Measurements from ENCODE around the gene MMS19.
A peak's percentile ranks its signal among the peaks of the same experiment; 100 is the strongest.
"Not testable (repeated sequence)": the region's sequence is repeated elsewhere in the genome, so short reads cannot be mapped to it uniquely, and the experiment has no call there.

Gene MMS19

GRCh38 chr10:97498076-97498840, at the start of gene MMS19:
TSS of gene MMS19 (minus strand) at chr10:97498422. CDS start at chr10:97498384, 38 bp downstream.
- peak; percentile 98 for DNase-seq (ENCODE audit: low read depth, low spot score)

DNA sequence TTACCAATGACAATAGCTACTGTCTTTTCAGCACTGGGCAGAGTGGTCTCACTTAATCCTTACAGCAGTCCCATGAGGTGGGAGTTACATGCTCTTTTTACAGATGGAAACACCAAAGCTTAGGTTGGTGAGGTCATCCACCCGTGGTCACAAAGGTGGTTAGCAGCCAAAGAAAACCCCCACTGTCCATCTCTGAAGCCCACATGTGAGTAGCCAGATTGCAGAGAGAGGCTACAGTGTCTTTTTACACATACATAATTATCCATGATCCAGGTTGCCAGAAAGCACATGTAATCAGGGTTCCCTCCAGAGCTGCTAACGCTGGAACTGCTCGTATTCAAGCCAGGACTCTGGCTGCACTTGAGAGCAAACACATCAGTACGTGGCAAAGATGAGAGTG, 49.7 kb upstream of the MMS19 start:
- DNase-seq (ENCODE audit: low read depth, low spot score), result no peak

DNA sequence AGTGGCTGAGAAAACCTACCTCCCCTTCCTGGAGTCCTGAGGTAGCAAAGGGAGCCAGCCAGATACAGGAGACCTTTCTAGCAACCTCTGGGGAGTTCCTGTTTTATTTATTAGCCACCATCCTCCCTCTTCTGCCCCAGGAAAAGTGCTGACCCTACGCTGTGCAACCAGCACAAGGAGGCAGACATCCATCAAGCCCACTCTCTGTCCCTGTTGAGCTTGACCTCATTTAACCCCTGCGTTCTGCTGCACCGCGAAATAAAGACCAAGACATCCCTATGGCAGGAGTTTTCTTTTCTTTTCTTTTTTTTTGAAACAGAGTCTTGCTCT, 49.0 kb upstream of the MMS19 start:
- no peak for DNase-seq (ENCODE audit: low read depth, low spot score)

GRCh38 chr10:97546456-97547270, 48.4 kb upstream of the MMS19 start:
- DNase-seq (ENCODE audit: low read depth, low spot score), result no peak

DNA sequence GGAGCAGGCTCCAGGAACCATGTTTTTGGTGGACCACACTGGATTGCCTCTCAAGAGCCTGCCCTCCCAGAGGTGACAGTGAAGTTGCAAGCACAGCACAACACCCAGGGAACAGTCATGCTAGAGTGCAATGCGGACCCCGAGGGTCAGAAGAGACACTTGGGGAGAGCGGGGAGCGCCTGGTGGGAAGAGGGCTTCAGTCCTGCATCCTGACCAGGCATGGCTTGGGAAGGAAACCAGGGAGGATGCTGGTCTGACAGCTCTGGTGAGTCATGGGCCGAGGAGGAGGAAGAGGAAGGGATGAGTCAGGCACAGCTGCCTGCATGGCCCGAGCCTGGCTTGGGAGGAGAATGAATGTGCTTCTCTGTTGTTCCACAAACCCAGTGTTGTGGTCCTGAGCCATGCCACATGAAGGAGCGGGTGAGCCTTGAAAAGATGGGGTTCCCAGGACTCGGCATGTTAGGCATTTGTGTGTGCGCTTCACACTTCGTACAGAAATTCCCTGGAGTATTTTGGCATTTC, 44.9 kb upstream of the MMS19 start:
- peak; percentile 77 for DNase-seq (ENCODE audit: low read depth, low spot score)

GRCh38 chr10:97542169-97543024, 44.2 kb upstream of the MMS19 start:
- peak; percentile 74 for DNase-seq (ENCODE audit: low read depth, low spot score)

DNA sequence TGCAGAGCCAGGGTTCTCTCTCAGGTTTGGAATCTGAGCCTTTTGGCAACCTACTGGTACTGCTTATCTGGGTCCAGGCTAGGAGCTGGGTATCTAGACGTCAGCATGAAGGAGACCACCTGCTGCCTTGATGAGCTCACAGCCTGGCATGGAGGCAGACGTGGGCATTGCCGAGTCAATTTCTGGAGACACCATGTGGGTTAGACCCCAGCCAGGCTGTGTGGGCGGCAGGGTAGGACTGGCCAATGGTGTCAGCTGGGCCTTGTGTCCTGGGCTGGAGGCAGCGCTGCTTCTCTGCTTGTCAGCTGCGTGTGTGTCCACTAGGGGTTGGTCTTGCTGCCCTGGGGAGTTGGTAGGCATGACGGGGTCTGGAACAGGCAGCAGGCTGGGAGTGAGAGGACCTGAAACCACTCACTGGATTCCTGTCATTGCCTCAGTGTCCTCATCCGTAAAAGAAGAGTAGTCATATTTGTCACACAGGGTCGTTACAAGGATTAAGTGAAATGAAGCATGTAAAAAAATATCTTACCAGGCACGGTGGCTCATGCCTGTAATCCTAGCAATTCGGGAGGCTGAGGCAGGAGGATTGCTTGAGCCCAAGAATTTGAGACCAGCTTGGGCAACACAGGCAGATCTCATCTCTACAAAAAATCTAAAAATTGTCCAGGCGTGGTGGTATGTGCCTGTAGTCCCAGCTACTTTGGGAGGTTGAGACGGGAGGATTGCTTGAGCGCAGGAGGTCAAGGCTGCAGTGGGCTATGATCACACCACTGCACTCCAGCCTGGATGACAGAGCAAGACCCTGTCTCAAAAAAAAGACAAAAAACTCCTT, 42.7 kb upstream of the MMS19 start:
- DNase-seq (ENCODE audit: low read depth, low spot score), result no peak

DNA sequence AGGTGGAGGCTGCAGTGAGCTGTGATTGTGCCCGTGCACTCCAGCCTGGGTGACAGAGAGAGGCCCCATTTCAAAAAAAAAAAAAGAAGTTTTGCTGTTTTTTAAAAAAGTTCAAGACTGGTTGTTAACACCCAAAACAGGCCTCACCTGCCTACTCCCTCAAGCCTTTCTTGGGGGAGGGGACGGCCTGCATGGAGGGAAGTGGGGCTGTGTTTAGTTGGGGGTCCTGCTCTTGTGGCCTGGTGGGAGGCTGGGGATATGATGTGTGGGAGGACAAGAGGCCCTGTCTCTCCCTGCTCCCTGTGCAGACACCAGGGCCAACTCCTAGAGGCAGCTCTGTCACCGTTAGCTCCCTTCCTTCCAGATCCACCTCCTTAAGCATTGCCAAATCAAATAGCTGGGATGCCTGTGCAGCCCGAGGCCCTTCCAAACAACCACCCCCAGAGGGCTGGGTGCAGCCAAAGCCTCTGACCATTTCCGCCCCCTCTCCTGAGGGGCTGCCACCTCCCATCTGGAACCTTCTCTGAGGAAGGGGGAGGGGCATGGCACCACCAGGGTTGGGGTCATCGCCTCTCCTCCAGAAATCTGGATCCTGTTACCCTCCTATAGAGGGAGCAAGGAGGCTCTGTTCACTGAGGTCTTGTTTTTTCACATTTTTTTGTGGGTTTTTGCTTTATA, 41.4 kb upstream of the MMS19 start:
- no peak for DNase-seq (ENCODE audit: low read depth, low spot score)

DNA sequence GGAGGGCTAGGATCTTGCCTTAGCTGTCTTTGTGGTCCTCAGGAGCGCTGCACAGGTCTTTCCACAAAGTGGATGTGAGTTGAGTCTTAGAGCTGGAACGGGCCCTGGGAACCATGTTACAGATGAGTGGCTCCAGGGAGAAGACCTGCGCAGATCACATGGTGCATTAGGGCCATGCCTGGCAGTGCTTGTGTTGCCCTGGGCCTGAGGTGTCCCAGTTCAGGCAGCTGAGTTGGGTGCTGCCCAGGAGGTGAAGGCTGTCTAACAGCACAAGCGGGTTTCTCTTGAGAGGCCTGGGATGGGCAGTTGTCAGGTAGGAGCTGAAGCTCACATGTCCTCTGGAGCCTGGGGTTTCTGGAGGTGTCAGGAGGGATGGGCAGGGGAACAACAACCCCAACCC, 40.6 kb upstream of the MMS19 start:
- no peak for DNase-seq (ENCODE audit: low read depth, low spot score)

GRCh38 chr10:97538411-97538810, 40.2 kb upstream of the MMS19 start:
- DNase-seq (ENCODE audit: low read depth, low spot score), result no peak

GRCh38 chr10:97537186-97537869, 39.1 kb upstream of the MMS19 start:
- DNase-seq (ENCODE audit: low read depth, low spot score), result no peak

DNA sequence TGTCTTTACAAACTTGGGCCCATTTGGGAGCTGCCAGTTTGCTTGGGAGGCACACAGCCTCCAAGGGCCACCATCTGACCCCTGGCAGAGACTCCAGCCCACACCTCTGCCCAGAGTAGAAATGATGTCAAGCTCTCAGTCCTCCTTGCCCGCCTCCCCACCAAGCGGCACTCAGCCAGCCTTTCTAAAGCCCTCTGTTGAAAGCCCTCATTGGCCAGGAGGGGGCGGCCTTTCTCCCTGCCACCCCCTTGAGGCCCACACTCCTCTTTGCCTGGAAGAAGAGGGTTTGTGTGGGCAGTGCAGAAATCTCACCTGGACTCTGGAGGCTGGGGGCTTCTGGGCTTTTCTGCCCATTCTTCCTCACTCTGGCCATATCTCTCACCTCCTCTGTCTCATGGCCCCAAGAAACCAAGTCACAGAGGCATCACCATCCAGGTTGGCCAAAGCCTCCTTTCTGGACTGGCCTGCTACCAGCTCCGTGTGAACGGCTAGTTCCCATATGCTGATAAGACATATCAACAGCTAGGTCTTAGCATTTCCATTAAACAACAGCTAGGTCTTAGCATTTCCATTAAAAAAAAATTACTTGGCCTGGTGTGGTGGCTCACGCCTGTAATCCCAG, 36.6 kb upstream of the MMS19 start:
- DNase-seq (ENCODE audit: low read depth, low spot score), result no peak

DNA sequence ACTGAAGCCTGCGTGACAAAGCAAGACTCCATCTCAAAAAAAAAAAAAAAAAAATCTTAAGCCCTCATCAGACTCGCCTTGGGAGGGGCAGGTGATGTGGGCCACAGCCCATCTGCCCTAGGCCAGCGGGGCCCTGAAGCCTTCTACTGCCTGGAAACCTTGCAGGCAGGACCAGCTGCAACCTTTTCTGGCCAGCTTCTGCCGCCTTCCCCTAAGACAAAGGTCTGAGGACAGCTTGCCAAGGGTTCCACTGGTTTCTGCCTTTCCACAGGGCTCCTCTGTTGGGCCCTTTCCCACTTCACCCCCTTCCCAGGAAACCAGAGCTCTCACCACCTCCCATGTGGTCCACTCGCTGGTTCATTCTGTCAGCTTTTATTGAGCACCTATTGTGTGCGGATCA, 35.7 kb upstream of the MMS19 start:
- no peak for DNase-seq (ENCODE audit: low read depth, low spot score)

GRCh38 chr10:97532935-97533671, 34.9 kb upstream of the MMS19 start:
- peak; percentile 64 for DNase-seq (ENCODE audit: low read depth, low spot score)

DNA sequence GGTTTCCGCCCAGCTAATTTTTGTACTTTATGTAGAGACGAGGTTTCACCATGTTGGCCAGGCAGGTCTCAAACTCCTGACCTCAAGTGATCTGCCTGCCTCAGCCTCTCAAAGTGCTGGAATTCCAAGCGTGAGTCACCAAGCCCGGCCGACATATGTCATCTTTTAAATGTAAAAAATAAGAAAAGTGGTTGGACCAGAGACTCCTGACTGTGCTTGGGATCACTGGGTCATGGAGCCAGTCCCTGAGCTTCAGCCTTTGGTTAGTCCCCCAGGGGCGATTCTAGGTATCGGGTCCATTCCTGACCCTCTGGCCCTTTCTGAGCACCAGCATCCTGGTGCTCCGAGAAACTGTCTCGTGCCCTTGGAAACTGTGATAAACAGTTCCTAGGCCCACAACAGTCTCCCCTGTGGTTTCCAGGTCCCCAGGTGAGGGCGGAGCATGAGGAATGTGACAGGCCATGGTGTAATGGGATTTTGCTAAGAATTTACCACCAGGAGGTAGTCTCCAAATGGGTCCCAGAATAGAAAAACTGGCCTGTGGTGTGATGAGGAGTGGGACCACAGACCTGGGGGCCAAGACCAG, 33.3 kb upstream of the MMS19 start:
- no peak for DNase-seq (ENCODE audit: low read depth, low spot score)

- DNase-seq (ENCODE audit: low read depth, low spot score), result no peak
These were observed 31.7 kb upstream of the MMS19 start for GRCh38 chr10:97529685-97530465.

- DNase-seq (ENCODE audit: low read depth, low spot score), result not testable (repeated sequence)
These were observed 30.7 kb upstream of the MMS19 start for GRCh38 chr10:97528876-97529275.

Data from brain pericyte (primary cell).